Ishikawa (cell line): ENCODE data around the gene KCNB1.

Source experiments
- CEBPB ChIP-seq: IDR thresholded peaks from 2 replicates; pipeline ENCODE4 v1.6.1; 2012
- TAF1 ChIP-seq: IDR thresholded peaks from 2 replicates; pipeline ENCODE4 v1.6.1; 2012; ENCODE audit warnings: low read depth, mild to moderate bottlenecking
- YY1 ChIP-seq: IDR thresholded peaks from 2 replicates; pipeline ENCODE4 v1.6.1; 2012; ENCODE audit warnings: low read depth

DNA sequence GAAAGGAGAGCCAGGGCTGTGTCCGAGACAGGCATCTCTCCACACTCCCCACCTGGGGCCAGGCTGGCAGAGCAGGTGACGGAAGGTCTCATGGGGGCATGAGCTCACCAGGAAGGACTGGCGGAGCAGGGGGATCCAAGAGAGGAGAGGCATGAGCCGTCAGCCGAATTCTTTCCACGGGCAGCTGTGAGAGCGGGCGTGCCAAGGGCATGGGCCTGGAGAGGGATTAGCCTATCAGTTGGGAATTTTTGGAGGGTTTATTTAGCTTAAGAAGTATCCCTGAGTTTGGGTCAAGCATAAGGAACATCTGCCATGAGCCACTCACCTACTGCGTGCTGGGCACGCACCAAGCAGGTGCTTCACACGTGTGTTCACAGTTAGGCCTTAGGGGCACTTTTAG, 144.4 kb downstream of the KCNB1 start:
- no peak for TF ChIP-seq YY1
- TF ChIP-seq TAF1, result no peak
- no peak for TF ChIP-seq CEBPB
